ENCODE results near the gene RHPN2.

DNA sequence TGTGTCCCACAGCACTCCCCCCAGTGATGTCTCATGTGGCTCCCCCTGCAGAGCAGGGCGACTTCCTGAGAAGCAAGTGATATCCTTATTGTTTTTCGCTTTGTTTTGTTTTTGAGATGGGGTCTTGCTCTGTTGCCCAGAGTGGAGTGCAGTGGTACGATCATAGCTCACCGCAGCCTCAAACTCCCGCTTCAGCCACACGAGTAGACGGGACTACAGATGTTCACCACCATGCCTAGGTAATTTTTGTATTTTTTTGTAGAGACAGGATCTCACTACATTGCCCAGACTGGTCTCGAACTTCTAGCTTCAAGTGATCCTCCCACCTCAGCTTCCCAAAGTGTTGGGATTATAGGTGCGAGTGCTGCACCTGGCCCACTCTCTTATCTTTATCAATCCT is 97.9 kb downstream of the RHPN2 start:
- TF ChIP-seq REST (IDR thresholded peaks at IDR 0.05; ENCODE audit: borderline replicate concordance in 1 of 2, low read depth in 1 of 2, low read length in 2 of 2) (no peak), SNAPC5 (CRISPR knock-in tag; IDR thresholded peaks at IDR 0.05; ENCODE audit: borderline replicate concordance) (no peak), JUN (CRISPR knock-in tag; IDR thresholded peaks at IDR 0.05) (no peak), ZNF263 (CRISPR knock-in tag; IDR thresholded peaks at IDR 0.05) (no peak), ZNF33A (CRISPR knock-in tag; IDR thresholded peaks at IDR 0.05; ENCODE audit: borderline replicate concordance) (no peak), TP53 (CRISPR knock-in tag; conservative IDR thresholded peaks at IDR 0.05) (no peak)
- TF ChIP-seq, protein P1, sequence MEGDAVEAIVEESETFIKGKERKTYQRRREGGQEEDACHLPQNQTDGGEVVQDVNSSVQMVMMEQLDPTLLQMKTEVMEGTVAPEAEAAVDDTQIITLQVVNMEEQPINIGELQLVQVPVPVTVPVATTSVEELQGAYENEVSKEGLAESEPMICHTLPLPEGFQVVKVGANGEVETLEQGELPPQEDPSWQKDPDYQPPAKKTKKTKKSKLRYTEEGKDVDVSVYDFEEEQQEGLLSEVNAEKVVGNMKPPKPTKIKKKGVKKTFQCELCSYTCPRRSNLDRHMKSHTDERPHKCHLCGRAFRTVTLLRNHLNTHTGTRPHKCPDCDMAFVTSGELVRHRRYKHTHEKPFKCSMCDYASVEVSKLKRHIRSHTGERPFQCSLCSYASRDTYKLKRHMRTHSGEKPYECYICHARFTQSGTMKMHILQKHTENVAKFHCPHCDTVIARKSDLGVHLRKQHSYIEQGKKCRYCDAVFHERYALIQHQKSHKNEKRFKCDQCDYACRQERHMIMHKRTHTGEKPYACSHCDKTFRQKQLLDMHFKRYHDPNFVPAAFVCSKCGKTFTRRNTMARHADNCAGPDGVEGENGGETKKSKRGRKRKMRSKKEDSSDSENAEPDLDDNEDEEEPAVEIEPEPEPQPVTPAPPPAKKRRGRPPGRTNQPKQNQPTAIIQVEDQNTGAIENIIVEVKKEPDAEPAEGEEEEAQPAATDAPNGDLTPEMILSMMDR (CRISPR knock-in tag; IDR thresholded peaks at IDR 0.05): no peak

Measured in HepG2 (cell line).